Activated CD4-positive, alpha-beta T cell treated with anti-CD3 and anti-CD28 coated beads, Interleukin-2, amount 50 U/mL, for 24 hours (primary cell): ENCODE measurements around the gene ADGRL4.
"Not testable (repeated sequence)": the region's sequence is repeated elsewhere in the genome, so short reads cannot be mapped to it uniquely, and the experiment has no call there.

ENCODE experiments used
- DNase-seq, 2 donors: peaks; one replicate each; pipeline ENCODE4 v3.0.0-alpha.2; 2020; ENCODE audit warnings: low read depth in 1 of 2, low spot score in 1 of 2

ADGRL4 gene

GRCh38 chr1:78918157-78918556 is 88.4 kb downstream of the ADGRL4 start:
- no peak for DNase-seq

DNA sequence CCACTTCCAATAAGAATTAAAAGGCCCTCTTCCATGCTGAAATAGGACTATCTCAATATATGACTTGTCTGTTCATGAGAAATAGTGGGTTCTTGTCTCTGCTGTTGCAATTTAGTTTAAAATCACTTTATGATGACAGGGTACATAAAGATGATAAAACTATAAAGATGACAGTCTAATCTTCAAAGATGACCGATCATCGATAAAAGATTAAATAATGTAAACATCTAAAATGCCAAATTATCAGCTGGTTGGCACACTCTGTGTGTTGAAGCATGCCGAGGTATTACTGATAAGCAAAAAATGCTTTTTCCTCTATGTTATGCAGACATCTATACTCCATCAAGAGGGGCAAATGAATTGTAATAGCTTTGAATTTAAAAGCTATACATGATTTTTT is 89.5 kb downstream of the ADGRL4 start:
- no peak for DNase-seq

DNA sequence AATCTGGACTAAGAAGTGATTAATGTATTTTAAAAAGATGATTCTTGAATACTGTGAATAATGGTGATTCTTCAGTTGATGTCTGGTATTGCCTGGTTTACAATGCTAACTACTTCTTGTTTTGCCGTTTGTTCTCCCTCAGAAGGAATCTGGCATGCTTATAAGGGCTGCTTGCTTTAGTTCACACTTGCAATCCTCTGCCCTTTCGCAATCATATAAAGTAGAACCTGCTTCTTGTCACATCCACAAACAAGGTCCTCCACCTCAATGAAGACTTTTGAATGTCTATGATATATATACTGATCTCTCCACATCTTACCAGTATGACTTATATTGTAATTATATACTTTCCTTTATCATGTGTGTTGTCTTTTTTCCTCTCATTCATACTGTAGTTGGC is 92.6 kb downstream of the ADGRL4 start:
- no peak for DNase-seq

GRCh38 chr1:78911956-78912880 is 94.3 kb downstream of the ADGRL4 start:
- DNase-seq, result no peak

DNA sequence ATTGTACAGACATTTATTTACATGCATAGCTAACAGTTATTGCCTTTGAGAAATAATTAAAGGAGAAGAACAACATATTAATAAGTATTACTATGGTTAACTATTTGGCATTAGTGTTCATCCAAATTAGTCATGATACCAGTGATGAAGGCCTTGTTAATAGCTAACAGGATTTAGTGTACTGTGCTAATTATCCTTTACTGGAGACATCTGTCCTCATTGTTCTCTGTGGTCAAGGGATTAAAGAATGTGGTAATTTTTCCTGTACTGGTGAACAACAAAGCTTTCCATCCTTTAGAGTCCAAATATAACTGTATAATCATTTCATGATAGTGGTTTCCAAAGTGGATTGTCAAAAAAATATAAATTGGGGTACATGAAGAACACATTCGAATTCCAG is 103.9 kb downstream of the ADGRL4 start:
- no peak for DNase-seq

- DNase-seq, result no peak
Measured at GRCh38 chr1:78894811-78895210, 111.7 kb downstream of the ADGRL4 start.

GRCh38 chr1:78892260-78892840 is 114.2 kb downstream of the ADGRL4 start:
- no peak for DNase-seq

GRCh38 chr1:78887458-78887857 is 119.1 kb downstream of the ADGRL4 start:
- no peak for DNase-seq

DNA sequence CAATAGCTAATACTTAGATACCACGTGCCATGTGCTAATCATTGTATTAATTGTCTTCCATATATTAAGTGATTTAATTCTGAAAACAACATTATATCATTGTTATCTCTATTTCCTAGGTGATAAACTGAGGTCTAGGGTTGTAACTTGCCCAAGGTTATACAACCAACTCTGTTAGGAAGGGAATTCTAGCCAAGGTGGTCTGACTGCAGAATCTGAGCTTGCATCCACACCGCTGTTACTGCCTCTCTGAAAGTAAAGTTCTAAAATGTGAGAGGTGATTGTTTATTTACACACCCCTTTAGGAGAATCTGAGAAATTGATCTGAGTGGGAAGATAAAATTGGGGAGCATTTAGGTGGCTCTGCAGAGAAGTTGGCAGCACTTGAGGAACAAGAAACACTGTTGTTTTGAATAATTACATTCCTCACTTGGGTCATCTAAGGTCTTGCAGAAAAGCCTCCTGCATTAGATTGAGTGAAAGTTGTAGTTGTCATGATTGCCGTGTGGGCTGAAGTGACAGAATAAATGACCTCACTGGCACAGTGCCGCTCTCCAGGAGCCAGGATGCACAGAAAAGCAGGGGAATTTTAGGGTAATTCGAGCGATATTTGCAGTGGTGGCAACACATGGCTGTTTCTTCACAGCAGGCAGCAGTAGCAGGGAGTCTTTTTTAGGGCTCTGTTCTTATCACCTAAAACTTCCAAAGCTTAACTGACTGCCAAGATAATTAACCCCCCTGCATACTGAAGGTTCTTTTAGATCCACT is 121.7 kb downstream of the ADGRL4 start:
- no peak for DNase-seq

- DNase-seq, result no peak
Measured at GRCh38 chr1:78880223-78880622, 126.3 kb downstream of the ADGRL4 start.

GRCh38 chr1:78875986-78876385 is 130.5 kb downstream of the ADGRL4 start:
- DNase-seq, result not testable (repeated sequence)

GRCh38 chr1:78872801-78873200 is 133.7 kb downstream of the ADGRL4 start:
- not testable (repeated sequence) for DNase-seq

DNA sequence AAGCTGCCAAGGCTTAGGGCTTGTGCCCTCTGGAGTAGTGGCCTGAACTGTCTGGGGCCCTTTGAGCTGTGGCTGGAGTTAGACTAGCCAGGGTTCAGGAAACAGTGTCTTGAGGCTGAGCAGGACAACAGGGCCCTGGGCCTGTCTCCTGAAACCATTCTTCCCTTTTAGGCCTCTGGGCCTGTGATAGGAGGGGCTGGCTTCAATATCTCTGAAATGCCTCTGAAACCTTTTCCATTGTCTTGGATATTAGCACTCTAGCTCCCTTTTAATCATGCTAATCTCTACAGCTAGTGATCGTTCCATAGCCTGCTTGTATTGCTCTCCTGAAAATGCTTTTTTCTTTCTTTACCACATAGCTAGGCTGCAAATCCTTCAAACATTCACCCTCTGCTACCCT is 135.3 kb downstream of the ADGRL4 start:
- DNase-seq, result no peak

GRCh38 chr1:78869136-78869535 is 137.4 kb downstream of the ADGRL4 start:
- DNase-seq, result no peak

GRCh38 chr1:78864175-78864574 is 142.4 kb downstream of the ADGRL4 start:
- no peak for DNase-seq

- no peak for DNase-seq
Measured at GRCh38 chr1:78856096-78856495, 150.4 kb downstream of the ADGRL4 start.

DNA sequence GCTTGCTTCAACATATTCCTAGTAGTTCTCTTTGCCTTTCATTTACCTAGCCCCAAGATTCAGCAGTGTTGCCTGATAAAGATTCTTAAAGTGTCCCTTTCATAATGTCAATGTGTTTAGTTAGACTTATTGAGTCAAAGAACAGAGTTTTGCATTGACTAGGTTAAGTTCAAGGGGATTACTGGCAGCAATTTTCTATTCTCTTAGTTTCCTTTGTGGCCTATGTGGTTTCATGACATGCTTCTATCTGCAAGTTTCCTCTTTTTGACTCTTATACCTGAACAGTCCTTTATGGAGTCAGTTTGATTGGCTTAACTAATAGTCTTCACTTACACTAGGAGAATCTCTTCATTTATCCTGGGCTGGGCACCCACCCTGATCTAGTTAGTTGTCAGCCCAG is 151.3 kb downstream of the ADGRL4 start:
- DNase-seq, result no peak

DNA sequence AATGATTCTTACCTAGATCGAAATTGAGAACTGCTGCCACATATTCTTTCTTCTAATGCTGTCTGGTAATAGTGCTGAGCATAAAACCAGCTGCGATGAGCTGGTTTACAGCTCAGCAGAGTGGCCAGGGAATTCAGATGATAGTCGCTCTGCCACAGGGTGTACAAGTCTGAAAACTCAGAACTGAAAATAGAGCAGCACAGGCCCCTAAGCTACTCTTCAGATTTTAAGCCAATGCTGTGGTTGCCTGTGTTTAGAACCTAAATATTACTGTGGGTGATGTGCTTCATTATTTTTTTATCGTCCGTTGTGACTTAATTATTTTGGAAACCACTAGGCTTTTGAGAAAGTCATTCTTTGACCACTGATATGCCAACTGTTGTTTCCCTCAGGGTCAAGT is 152.0 kb downstream of the ADGRL4 start:
- no peak for DNase-seq

- DNase-seq, result no peak
Measured at GRCh38 chr1:78843546-78843945, 163.0 kb downstream of the ADGRL4 start.

DNA sequence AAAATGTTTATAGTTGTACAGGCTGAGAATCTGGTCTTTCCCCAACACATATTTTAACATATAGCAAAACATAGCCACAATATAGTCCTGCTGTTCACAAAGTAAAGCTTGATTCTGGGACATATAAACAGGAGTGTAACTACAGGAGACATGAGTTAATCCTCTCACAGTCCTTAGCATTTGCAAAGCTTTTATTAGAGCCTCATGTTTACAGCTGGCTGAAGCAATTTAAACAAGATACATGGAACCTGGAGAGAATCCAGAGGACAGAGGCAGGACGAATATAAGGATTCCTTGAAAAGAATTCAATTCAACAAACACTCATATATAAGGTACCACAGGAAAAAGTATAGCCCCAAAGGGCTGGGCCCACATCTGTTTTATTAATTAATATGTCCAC is 163.4 kb downstream of the ADGRL4 start:
- no peak for DNase-seq

GRCh38 chr1:78840453-78841271 is 165.9 kb downstream of the ADGRL4 start:
- DNase-seq, result no peak
